Measurements from ENCODE around the gene EPHB1.

DNA sequence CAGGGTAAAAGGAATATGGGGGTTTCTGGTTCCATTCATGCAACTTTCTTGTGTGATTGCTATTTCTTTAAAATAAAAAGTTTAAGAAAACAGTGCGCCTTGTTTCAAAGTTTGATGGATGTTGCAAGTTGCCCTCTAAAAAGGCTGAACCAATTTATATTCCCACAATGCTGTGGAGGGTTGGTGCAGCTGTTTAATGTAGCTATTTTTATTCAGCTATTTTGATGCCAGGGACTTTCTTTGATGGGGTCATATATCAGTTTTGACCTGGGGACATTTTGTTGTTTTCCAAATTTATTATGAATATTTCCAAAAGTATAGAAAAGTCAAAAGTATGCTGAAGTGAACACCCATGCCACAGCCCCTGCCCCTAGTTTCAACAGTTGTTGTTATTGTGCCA lies 20.5 kb downstream of the EPHB1 start:
- TF ChIP-seq POLR2AphosphoS5 (IDR thresholded peaks at IDR 0.05) (no peak), POLR2A (IDR thresholded peaks at IDR 0.05) (no peak)
- TF ChIP-seq, protein P1, sequence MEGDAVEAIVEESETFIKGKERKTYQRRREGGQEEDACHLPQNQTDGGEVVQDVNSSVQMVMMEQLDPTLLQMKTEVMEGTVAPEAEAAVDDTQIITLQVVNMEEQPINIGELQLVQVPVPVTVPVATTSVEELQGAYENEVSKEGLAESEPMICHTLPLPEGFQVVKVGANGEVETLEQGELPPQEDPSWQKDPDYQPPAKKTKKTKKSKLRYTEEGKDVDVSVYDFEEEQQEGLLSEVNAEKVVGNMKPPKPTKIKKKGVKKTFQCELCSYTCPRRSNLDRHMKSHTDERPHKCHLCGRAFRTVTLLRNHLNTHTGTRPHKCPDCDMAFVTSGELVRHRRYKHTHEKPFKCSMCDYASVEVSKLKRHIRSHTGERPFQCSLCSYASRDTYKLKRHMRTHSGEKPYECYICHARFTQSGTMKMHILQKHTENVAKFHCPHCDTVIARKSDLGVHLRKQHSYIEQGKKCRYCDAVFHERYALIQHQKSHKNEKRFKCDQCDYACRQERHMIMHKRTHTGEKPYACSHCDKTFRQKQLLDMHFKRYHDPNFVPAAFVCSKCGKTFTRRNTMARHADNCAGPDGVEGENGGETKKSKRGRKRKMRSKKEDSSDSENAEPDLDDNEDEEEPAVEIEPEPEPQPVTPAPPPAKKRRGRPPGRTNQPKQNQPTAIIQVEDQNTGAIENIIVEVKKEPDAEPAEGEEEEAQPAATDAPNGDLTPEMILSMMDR (IDR thresholded peaks at IDR 0.05), result no peak
